Bronchial epithelial cell (primary cell): ENCODE results near the gene CCDC187. TPM values are rescaled to one million over a fixed set of nuclear protein-coding genes. Genes with fewer than 3 reads are reported as not detected.

ENCODE experiments used
- DNase-seq: peaks from one replicate; pipeline ENCODE4 v3.0.0-alpha.2; 2010; ENCODE audit warnings: low read depth
- FAIRE-seq: peaks from 2 replicates; lab custom pipeline; 2011; peaks lifted over from hg19 to GRCh38; lab: Jason Lieb, UNC
- H3K27me3 ChIP-seq: 2 replicates; pipeline ENCODE4 v1.5.1; 2011; ENCODE audit warnings: low read length; ENCODE audit not compliant: control insufficient read depth, insufficient read depth
- H3K36me3 ChIP-seq: 2 replicates; pipeline ENCODE4 v1.5.1; 2011; ENCODE audit warnings: low read length; ENCODE audit not compliant: control insufficient read depth, insufficient read depth
- H3K4me3 ChIP-seq: 2 replicates; pipeline ENCODE4 v1.5.1; 2011; ENCODE audit warnings: mild to moderate bottlenecking, low read depth, low read length, control low read depth
- CTCF ChIP-seq: IDR thresholded peaks from 2 replicates; pipeline ENCODE4 v1.5.1; 2011; ENCODE audit warnings: mild to moderate bottlenecking, moderate library complexity, low read length, control low read depth, inconsistent platforms; ENCODE audit not compliant: insufficient read depth, severe bottlenecking
- total RNA-seq: library from RNA; depleted of rRNA; stranded (reverse); fragments of >200 nt; gene quantifications from 2 replicates; pipeline ENCODE4 v1.2.1, GENCODE V29; 2014

CCDC187 gene
- total RNA-seq, 1 donor from 2014 or later, result not detected

GRCh38 chr9:136208675-136209074, 95.2 kb downstream of the CCDC187 start:
- DNase-seq (no peak), FAIRE-seq (no peak)
- Histone ChIP-seq H3K36me3 (peaks cover 6% of the 10 kb centered on the region), H3K4me3 (no peak overlapping the region), H3K27me3 (peaks cover 10% of the 10 kb centered on the region)
- TF ChIP-seq CTCF, result no peak

GRCh38 chr9:136207616-136208015, 96.3 kb downstream of the CCDC187 start:
- H3K4me3 ChIP-seq, result no peak overlapping the region
- peaks cover 17% of the 10 kb centered on the region for H3K27me3 ChIP-seq
- FAIRE-seq, result no peak
- DNase-seq, result no peak
- H3K36me3 ChIP-seq, result peaks cover 6% of the 10 kb centered on the region
- no peak for TF ChIP-seq CTCF

GRCh38 chr9:136206602-136207275, 97.2 kb downstream of the CCDC187 start:
- no peak for FAIRE-seq
- Histone ChIP-seq H3K27me3 (peaks cover 22% of the 10 kb centered on the region), H3K4me3 (no peak overlapping the region), H3K36me3 (peaks cover 6% of the 10 kb centered on the region)
- DNase-seq, result no peak
- TF ChIP-seq CTCF, result no peak

GRCh38 chr9:136205707-136205992, 98.2 kb downstream of the CCDC187 start:
- FAIRE-seq (no peak), DNase-seq (no peak)
- Histone ChIP-seq H3K36me3 (peaks cover 3% of the 10 kb centered on the region), H3K4me3 (no peak overlapping the region), H3K27me3 (peaks cover 32% of the 10 kb centered on the region)
- no peak for TF ChIP-seq CTCF

GRCh38 chr9:136204838-136205706, 98.8 kb downstream of the CCDC187 start, which contains the start of gene LHX3:
TSS of gene LHX3 (minus strand) at chr9:136205128. CDS start at chr9:136205012, 116 bp downstream.
- FAIRE-seq (no peak), DNase-seq (no peak)
- Histone ChIP-seq H3K4me3 (no peak within 1 kb of the TSS), H3K27me3 (peaks cover 38% of the 10 kb centered on the region), H3K36me3 (peaks cover 1% of the 10 kb centered on the region)
- TF ChIP-seq CTCF, result no peak
